Measurements from ENCODE around the gene ZNF664. TPM values are rescaled to one million over a fixed set of nuclear protein-coding genes. Genes with fewer than 3 reads are reported as not detected.

ZNF664 gene
- total RNA-seq, 1 experiment from 2014 or later, result 80.8 TPM

DNA sequence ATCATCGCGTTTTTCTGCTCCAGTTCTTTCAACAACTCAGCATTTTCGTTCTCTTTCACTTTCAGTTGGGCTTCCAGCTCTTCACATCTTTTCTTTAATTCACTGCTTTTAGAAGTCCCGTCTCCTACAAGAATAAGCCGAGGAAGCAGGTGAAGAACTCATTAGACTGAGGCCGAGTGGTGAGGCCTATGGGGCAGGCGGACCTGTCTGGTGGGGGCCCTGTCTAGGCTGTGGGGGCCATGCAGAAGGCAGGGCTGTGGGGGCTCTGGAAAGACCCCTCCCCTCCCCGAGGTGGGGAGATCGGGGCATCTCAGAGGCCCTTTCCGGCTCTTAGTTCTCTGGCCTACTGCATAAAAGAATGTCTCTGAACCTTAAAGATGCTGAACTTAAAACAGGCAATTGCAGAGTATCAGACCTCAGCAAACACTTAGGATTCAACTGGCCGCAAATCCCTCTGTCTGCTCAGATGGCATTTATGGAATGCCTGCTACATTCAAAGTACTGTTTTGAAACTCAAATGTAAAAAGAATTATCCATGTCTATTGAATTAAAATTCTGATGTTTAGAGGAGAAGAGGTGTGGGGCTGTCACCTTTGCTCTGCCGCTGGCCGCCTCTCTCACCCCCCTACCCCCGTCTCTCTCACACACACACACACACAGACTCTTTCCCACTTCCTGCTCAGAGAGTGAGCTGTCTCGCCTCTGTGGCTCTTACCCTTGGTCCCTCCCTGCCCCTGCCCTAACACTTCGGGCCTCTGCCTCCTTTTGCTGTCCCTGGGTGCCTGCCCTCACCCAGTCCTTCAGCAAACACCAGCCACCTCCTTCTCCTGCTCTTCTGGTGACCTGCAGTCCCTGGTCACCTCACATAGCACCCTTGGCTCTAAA lies 35.1 kb upstream of the ZNF664 start:
- DNase-seq, result no peak
- intact Hi-C loops (cut with micrococcal nuclease), result no loop called here
- Histone ChIP-seq H3F3A (ENCODE audit: low read length, unreplicated experiment) (no peaks in the 10 kb centered on the region), H3K4me3 (ENCODE audit: low read length) (no peak overlapping the region), H4K20me1 (ENCODE audit: low read length) (no peaks in the 10 kb centered on the region), H3K4me2 (ENCODE audit: low read length) (no peak overlapping the region), H3K9ac (ENCODE audit: low read length) (no peak overlapping the region), H3K79me2 (ENCODE audit: low read length) (no peaks in the 10 kb centered on the region), H2AFZ (ENCODE audit: low read length) (no peak overlapping the region), H3K9me3 (ENCODE audit: low read length) (peaks cover 6% of the 10 kb centered on the region; the same call in 1 of the 2 replicates), H3K27ac (ENCODE audit: low read length) (no peak overlapping the region), H3K4me1 (ENCODE audit: insufficient read depth, low read length) (peaks cover 13% of the 10 kb centered on the region), H3K27me3 (ENCODE audit: low read length) (no peaks in the 10 kb centered on the region), H3K9me2 (replicated peaks; ENCODE audit: low read length) (no peaks in the 10 kb centered on the region), H3K36me3 (ENCODE audit: low read depth, low read length) (peaks cover 8% of the 10 kb centered on the region; the same call in 1 of the 2 replicates)
- no TSS peak for BruUV-seq (replicated peaks)
- TF ChIP-seq EZH2 (IDR thresholded peaks at IDR 0.05; ENCODE audit: low read length, unreplicated experiment) (no peak), EZH2phosphoT487 (IDR thresholded peaks at IDR 0.05; ENCODE audit: borderline replicate concordance, low read length) (no peak), CTCF (conservative IDR thresholded peaks at IDR 0.05; ENCODE audit: low read depth, low read length) (no peak)
- ChIA-PET POLR2A (ENCODE audit: unreplicated experiment) (no interaction called here), CTCF (no interaction called here)
- ATAC-seq, result no peak

DNA sequence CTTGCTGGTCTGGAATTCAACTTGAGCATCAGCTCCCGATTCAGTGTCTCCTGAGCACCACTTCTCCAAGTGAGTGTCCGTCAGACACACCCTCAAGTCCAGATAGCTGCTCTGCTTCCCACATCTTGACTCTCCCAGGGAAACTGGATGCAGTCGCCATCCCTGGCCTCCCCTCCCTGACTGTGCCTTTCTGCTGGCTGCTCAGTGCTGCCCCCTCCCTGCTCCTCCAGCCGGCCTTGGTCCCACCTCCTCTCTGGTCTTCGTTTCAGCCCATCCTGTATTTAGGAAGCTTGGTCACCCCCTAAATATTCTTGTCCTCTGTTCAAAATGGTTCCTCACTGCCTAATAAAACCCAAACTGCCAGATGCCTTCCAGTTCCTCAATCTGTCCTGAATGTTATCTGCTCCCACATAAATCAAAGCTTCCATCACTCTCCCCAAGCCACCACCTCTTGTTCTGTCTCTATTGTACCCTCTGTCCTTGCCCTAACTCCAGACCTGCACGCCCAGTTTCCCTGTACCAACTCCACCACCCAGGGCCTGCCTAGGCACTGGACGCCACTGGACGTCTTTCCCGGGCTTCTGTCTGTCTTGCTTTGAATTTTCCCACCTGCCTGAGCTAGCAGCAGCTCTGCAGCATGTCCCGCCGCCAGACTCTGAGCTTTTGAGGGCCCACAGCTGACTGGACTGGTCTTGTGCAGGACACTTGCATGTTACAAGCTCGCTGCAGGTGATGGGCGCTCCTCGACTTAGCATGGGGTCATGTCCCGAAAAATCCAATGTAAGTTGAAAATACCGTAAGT lies 34.1 kb upstream of the ZNF664 start:
- H3K36me3 ChIP-seq (ENCODE audit: low read depth, low read length), result peaks cover 8% of the 10 kb centered on the region; the same call in 1 of the 2 replicates
- DNase-seq (no peak), ATAC-seq (no peak)
- ChIA-PET POLR2A (ENCODE audit: unreplicated experiment) (no interaction called here), CTCF (no interaction called here)
- no peaks in the 10 kb centered on the region for H3K27me3 ChIP-seq (ENCODE audit: low read length)
- H3K9ac ChIP-seq (ENCODE audit: low read length), result no peak overlapping the region
- BruUV-seq (replicated peaks), result no TSS peak
- no peak overlapping the region for H3K4me2 ChIP-seq (ENCODE audit: low read length)
- TF ChIP-seq CTCF (conservative IDR thresholded peaks at IDR 0.05; ENCODE audit: low read depth, low read length), result peak; percentile 57
- no peak for TF ChIP-seq EZH2phosphoT487 (IDR thresholded peaks at IDR 0.05; ENCODE audit: borderline replicate concordance, low read length)
- H3K79me2 ChIP-seq (ENCODE audit: low read length), result no peaks in the 10 kb centered on the region
- H2AFZ ChIP-seq (ENCODE audit: low read length), result no peak overlapping the region
- H3K9me2 ChIP-seq (replicated peaks; ENCODE audit: low read length), result no peaks in the 10 kb centered on the region
- no peak overlapping the region for H3K4me3 ChIP-seq (ENCODE audit: low read length)
- no peaks in the 10 kb centered on the region for H3F3A ChIP-seq (ENCODE audit: low read length, unreplicated experiment)
- H4K20me1 ChIP-seq (ENCODE audit: low read length), result no peaks in the 10 kb centered on the region
- H3K27ac ChIP-seq (ENCODE audit: low read length), result no peak overlapping the region
- intact Hi-C loops (cut with micrococcal nuclease), result no loop called here
- peaks cover 6% of the 10 kb centered on the region; the same call in 1 of the 2 replicates for H3K9me3 ChIP-seq (ENCODE audit: low read length)
- H3K4me1 ChIP-seq (ENCODE audit: insufficient read depth, low read length), result peaks cover 22% of the 10 kb centered on the region
